HG03095 (cell line): ENCODE measurements around the gene DHRS3.

Source experiments
- ATAC-seq: cut with Tn5 transposase; IDR thresholded peaks from one replicate; pipeline ENCODE4 v1.9.1; 2021; ENCODE audit warnings: moderate library complexity; ENCODE audit not compliant: unreplicated experiment

Gene DHRS3

DNA sequence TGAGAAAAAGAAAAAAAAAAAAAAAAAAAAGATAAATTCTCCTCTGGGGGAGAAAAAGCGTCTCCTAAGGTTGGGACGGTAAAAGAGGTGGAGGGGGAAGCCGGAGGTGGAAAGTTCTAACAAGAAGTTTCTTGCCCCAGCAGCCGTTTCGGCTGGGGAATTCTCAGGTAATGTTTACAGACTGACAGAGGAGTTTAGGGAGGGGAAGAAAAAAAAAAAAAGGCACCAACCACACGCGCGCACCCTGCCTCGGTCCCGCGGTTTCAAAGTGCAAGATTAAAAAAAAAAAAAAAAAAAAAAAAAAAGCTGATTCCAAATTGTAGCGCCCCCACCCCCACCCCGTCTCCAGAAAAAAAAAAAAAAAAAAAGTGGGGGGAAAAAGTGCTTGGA, 504 bp downstream of the DHRS3 start:
- no peak for ATAC-seq

DNA sequence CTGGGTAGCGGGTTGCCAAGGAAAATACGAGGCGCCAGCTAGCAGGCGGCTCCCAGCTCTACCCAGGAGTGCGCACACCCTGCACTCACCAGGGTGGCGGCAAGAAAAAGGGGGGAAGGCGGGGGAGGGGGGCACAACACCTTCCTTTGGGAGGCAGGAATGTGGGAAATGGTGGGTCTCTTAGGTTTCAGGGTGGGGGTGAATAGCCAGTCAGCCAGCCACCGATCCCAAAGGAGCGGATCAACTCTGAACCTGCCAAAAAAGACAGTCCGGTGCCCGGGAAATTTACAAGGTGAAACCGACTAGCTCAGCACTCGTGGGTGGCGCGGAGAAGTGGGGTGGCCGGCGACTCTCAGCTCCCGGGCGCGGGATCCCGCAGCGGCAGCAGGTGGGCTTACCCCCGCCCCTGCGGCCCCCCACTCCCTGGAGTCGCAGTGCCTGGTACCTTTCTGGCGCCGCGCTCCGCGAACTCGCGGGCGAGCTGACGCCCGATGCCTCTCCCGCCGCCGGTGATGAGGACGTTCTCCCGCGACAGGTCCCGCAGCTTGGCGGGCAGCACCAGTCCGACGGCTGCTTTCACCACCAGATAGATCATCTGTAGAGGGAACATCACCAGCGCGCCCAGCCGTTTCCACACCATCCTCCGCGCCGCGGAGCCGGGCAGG, 1.2 kb downstream of the DHRS3 start:
- ATAC-seq, result no peak

GRCh38 chr1:12615865-12616708, 1.9 kb downstream of the DHRS3 start:
- no peak for ATAC-seq

DNA sequence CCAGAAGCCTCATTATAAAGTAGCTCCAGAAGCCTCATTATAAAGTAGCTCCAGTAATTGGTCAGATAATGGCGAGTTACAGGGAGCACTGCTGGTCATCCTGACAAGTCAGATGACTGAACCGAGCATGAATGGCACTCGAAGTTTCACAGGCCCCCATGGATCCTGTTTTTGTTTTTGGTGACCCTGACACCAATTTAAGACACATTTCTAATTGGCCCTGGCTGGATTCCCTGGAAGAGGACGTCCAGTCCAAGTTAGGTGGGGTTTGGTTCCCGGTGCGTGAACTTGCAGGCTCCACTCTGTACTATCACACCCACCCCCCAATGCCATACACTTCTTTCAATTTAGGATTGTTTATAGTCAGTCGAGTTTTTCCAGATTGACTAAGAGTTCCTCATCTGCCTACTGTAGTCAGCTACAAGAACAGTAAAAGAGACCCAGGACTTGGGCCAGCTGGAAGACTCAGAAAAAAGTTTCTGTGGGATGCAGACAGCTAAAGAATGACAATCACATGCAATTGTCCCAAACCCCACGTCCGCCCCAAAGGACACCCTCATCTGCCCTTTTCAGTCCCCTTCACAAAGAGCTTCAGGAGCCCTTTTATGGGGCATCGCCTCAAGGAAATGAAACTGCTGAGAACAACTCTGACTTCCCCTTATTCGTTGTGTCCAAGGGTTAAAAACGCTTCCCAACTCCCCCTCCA, 2.7 kb downstream of the DHRS3 start:
- ATAC-seq, result no peak

- ATAC-seq, result no peak
These were observed 3.4 kb downstream of the DHRS3 start for GRCh38 chr1:12614402-12615158.

GRCh38 chr1:12613180-12613579, 4.8 kb downstream of the DHRS3 start:
- ATAC-seq, result no peak

GRCh38 chr1:12610941-12611340, 7.1 kb downstream of the DHRS3 start:
- ATAC-seq, result no peak

DNA sequence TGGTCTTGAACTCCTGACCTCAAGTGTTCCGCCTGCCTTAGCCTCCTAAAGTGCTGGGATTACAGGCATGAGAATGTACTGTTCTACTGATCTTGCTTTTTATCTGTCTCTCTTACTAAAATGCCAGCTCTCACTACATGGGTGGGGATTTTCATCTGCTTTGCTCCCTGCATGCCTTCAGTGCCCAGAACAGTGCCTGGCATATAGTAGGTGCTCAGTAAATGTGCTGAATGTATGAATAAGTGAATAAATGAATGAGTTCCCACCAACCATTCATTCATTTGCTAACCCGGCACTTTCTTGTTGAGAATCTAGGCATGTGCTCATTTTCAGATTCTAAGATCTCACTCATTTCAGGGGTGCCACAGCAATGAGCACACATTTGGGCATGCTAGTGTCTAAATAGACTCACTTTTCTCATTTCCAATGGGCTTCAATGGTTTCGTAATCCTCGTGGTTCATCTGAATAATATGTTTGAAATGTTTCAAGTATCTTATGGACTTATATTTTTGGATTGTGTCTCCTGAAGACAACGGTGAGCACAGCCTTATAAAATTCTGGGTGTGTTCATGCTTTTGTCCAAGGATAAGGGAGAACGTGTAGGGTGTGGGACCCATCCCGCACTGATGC, 7.6 kb downstream of the DHRS3 start:
- ATAC-seq, result no peak

- no peak for ATAC-seq
These were observed 8.5 kb downstream of the DHRS3 start for GRCh38 chr1:12609469-12610003.

DNA sequence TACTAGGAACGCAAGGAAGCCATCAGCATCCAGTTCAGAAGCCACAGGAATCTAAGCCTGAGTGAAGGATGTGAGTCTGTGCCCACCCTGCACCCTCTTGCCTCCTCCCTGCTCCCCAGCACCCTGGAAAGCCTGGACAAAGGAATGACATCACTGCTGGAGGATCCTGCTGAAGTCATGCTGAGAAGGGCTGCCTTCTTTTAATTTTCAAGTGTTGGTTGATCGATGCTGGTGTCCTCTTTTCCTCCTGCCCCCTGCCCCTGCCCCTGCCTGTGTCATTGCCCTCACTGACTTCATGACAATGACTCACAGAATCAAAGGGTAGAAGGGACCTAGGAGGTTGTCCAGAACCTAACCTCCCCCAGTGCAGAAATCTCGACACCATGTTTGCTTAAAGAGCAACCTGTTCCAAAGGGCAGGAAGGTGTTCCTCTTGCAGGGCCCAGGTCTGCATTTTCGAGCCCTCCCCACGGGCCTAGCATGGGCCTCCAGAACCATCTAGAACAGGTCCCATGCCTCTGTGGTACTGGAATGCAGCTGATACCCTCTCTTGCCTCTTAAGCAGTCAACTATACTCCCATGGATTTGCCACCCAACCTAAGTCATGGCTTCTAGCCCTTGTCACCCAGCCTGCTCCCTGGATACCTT, 9.6 kb downstream of the DHRS3 start:
- no peak for ATAC-seq

- no peak for ATAC-seq
These were observed 10.7 kb downstream of the DHRS3 start for GRCh38 chr1:12607263-12607662.

DNA sequence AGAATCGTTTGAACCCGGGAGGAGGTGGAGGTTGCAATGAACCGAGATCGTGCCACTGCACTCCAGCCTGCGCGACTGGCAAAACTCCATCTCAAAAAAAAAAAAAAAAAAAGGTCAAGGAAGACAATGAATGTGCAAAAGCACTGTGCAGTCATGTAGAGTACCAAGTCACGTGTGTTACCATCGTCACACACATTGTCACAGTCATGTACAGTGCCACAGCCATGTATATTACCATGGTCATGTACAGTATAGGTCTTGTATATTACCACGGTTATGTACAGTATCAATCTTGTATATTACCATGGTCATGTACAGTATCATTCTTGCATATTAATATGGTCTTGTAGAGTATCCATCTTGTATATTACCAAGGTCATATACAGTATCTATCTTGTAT, 13.0 kb downstream of the DHRS3 start:
- ATAC-seq, result no peak

DNA sequence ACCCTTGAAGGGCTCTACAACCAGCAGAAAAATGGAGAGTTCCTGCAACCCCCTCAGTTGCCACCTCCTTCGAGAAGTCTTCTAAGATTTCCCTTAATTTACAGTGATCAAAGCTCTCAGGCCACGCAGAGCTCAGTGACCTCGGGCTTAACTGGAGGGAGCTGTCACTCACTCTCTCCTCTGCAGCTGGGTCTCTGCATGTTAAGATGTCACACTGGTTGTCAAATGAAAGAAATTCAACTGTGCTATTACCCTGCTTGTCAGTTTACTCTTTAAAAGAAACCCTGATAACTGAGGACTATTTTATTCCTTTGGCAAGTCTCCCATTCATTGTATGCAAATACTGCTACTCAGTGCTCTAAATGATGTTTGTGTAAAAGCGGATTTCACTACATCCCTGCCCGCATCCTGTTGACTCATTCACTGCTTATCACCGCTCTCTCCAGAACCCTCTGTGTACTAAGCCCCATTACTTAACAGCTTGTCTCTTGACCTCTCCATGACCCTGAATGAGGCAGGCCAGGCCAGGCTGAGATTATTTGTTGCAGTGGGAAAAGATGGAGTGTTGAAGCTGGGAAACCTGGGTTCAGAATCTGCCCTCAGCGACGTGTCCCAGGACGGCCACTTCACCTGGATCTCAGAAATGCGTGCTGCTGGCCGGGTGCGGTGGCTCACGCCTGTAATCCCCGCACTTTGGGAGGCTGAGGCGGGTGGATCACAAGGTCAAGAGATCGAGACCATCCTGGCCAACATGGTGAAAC, 13.7 kb downstream of the DHRS3 start:
- ATAC-seq, result no peak

GRCh38 chr1:12603224-12603623, 14.8 kb downstream of the DHRS3 start:
- ATAC-seq, result no peak

DNA sequence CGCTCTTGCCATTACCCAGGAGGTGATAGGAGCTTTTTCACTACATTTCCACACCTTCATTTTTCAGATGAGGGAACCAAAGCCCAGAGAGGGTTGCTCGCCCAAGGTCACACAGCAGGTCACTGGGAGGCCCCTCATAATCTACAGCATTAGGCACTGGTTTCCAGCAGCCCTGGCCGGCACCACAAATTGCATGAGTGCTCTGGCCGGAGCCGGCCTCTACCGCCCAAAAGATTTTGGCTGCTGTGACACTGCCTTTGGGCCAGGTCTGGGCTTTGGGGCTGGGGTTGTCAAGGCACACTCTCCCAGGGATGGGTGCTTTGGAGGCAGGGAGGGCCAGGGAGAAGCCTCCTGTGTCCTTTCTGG, 15.4 kb downstream of the DHRS3 start:
- no peak for ATAC-seq

GRCh38 chr1:12601700-12602658, 16.0 kb downstream of the DHRS3 start:
- no peak for ATAC-seq

DNA sequence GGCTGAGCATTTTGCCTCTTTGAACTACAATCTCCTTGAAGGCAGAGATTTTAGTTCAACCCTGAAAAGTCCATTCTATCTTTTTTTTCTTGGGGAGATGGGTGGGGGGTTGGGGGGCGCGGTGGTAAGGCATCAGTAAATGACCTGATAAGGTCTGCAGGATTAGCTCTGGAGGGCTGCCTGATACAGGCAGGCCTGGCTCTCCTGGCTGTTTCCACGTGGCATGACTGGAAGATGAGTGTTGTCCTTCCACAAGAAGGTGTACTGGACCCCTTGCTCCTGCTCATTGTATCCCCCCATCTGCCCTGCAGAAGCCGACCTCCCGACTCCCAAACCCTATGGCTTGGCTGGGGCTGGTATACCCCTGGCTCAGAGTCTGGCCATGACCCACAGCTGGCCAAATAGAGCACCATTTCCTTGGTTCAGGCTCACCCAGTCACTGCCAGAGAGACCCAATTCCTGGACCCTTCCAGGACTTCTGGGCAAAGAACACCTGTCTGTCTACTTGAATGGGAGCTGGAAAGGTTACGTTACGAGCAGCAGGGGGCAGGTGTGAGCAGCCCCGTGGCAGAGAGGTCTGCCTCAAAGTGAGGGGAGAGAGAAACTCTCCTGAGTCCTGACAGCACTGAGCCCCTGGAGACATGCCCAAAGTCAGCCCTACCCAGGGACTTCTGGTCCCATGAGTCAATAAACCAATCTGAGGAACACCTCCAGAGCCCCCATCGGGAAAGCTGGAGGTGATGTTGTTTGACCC, 17.0 kb downstream of the DHRS3 start:
- no peak for ATAC-seq
